LNCaP clone FGC (cell line): Measurements from ENCODE around the gene PLAAT2.

ENCODE experiments used
- DNase-seq: peaks from one replicate; pipeline ENCODE4 v3.0.0-alpha.2; 2011; ENCODE audit warnings: low read depth
- H3K4me3 ChIP-seq: 2 replicates; pipeline ENCODE4 v1.5.1; 2011; ENCODE audit warnings: mild to moderate bottlenecking, low read depth, low read length, control low read depth
- CTCF ChIP-seq: IDR thresholded peaks from 2 replicates; pipeline ENCODE4 v1.5.1; 2012; ENCODE audit warnings: mild to moderate bottlenecking; ENCODE audit not compliant: control insufficient read depth, insufficient read depth; ENCODE audit errors: extremely low read depth

Gene PLAAT2

DNA sequence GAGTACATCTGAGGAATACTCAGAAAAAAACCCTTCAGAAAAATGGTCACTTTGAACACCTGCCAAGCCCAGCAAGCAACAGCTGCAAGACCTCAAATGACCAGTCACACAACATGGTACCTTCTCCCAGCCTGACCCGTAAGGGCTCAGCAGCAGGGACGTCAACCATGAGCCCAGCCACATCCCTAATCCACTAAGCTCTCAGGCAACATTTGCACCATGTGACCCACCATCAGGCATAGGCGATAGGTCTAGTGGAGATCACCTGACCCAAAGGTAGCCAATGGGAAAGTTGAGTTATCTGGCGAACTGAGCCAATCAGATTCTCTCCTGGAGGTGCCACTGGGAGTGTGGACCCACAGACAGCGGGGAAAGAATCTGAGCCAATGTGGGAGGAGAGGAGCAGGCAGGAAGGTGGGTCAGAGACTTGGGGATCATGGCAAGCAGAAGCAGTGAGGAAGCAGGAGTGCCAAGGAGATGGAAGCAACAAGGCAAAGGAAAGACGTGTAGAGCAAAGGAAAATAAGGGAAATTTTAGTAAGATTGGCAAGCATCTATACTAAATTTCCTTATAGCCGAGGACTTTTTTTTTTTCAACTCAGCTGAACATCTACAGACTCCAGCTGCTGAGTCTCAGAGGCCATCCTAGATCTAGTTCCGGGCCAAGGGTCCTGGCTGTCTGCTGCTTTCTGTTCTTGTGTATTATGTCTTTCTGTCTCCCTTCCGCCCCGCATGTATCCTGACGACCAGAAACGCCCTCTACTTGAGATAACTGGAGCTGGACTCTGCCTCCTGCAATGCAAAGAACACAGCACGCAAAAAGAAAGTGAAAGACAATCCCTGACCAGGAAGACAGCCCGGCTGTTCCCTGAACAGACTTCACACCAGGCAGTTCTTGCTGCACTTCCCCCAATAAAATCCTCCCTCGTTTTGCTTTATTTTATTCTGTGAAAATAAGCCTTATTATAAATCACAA is 11.0 kb upstream of the PLAAT2 start:
- H3K4me3 ChIP-seq = no peak overlapping the region
- DNase-seq = no peak
- TF ChIP-seq CTCF = no peak

- no peak for DNase-seq
- TF ChIP-seq CTCF = no peak
- H3K4me3 ChIP-seq = no peak overlapping the region
Measured at GRCh38 chr11:63572026-63572688, 9.0 kb upstream of the PLAAT2 start.

- no peak for TF ChIP-seq CTCF
- no peak overlapping the region for H3K4me3 ChIP-seq
- DNase-seq = no peak
Measured at GRCh38 chr11:63569570-63569969, 6.4 kb upstream of the PLAAT2 start.

DNA sequence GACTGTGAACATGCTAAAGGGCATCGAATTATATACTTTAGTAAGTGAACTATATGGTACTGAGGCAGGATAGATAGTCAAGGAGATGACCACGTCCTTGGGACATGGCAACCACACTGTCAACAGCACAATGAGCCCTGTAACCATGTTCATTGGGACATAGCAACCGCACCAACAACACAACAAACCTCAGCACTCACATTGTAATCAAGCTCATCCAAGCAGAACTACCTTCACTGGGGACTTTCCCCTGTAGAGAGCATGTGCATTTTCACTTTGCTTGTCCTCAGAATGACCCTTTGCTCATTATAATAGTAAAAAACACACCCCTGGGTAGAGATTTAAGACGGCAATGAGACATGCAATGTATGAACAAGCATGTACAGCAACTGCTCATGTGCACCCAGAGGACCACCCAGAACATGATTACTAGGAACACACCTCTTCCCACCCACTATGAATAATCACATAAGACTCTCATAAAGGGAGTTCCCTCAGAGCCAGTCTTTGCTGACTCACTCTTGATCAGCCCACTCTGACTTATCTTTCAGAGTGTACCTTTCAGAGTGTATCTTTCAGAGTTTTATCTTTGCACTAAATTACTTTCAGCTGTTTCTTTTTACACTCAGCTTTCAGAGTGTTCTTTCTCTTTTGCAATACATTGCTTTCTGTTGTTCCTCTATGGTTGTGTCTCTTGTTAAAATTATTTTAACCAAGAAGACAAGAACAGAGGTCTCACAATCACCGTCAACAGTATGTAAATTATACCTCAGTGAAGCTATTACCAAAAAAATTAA is 4.1 kb upstream of the PLAAT2 start:
- no peak overlapping the region for H3K4me3 ChIP-seq
- no peak for TF ChIP-seq CTCF
- DNase-seq = no peak

- H3K4me3 ChIP-seq = no peak overlapping the region
- TF ChIP-seq CTCF = no peak
- DNase-seq = no peak
Measured at GRCh38 chr11:63564784-63565350, 1.7 kb upstream of the PLAAT2 start.

GRCh38 chr11:63564056-63564774 is 1.0 kb upstream of the PLAAT2 start:
- TF ChIP-seq CTCF = no peak
- no peak overlapping the region for H3K4me3 ChIP-seq
- DNase-seq = no peak
